IMR-90 (cell line): ENCODE measurements around the gene PRR4. TPM values are rescaled to one million over a fixed set of nuclear protein-coding genes. Genes with fewer than 3 reads are reported as not detected.

Source experiments
- ATAC-seq: fragments of 200-7000 bp; cut with Tn5 transposase; 2 replicates; pipeline ENCODE4 v1.9.1; 2020; ENCODE audit warnings: low read depth, mild to moderate bottlenecking, moderate library complexity
- BruUV-seq: library from RNA; stranded (reverse); fragments of 400-500 nt; replicated peaks from 2 replicates; lab custom pipeline; 2021; lab: Mats Ljungman, UMichigan
- CTCF ChIA-PET: fragments of 300-600 bp; formaldehyde crosslinking; extraction: SDS; loops from one replicate; lab custom pipeline; 2021; ENCODE audit warnings: antibody characterized with exemption; lab: Yijun Ruan, JAX
- POLR2A ChIA-PET: fragments of 300-600 bp; sonication (Branson Sonifier 250); formaldehyde crosslinking; loops from one replicate; lab custom pipeline; 2022; ENCODE audit warnings: antibody characterized with exemption; ENCODE audit not compliant: unreplicated experiment; lab: Charles Lee
- DNase-seq: peaks from one replicate; pipeline ENCODE4 v3.0.0; 2013
- H2AFZ ChIP-seq: replicated peaks from 2 replicates; pipeline ENCODE3; 2013; ENCODE audit warnings: low read length, mild to moderate bottlenecking; ENCODE audit not compliant: poor library complexity
- H2AK5ac ChIP-seq: 2 replicates; pipeline ENCODE4 v1.6.1; 2013; ENCODE audit warnings: low read depth, low read length, inconsistent platforms
- H2AK9ac ChIP-seq: replicated peaks from 2 replicates; pipeline ENCODE3; 2013; ENCODE audit warnings: mild to moderate bottlenecking, low read depth, low read length, moderate library complexity; ENCODE audit not compliant: poor library complexity
- H2BK120ac ChIP-seq: 2 replicates; pipeline ENCODE4 v1.6.1; 2013; ENCODE audit warnings: low read depth, low read length, inconsistent platforms
- H2BK15ac ChIP-seq: 3 replicates; pipeline ENCODE4 v1.6.1; 2013; ENCODE audit warnings: low read depth, low read length, inconsistent platforms
- H2BK20ac ChIP-seq: 2 replicates; pipeline ENCODE4 v1.6.1; 2013; ENCODE audit warnings: low read depth, mild to moderate bottlenecking, inconsistent platforms, low read length, moderate library complexity
- H2BK5ac ChIP-seq: 2 replicates; pipeline ENCODE4 v1.6.1; 2013; ENCODE audit warnings: mild to moderate bottlenecking, low read depth, low read length, inconsistent platforms; ENCODE audit not compliant: poor library complexity, severe bottlenecking
- H3K14ac ChIP-seq: replicated peaks from 2 replicates; pipeline ENCODE4 v1.6.1; 2013; ENCODE audit warnings: low read depth, low read length, inconsistent platforms
- H3K18ac ChIP-seq: 2 replicates; pipeline ENCODE4 v1.6.1; 2013; ENCODE audit warnings: low read depth, low read length, control low read depth
- H3K23ac ChIP-seq: 2 replicates; pipeline ENCODE4 v1.6.1; 2013; ENCODE audit warnings: low read depth, low read length, inconsistent platforms
- H3K27ac ChIP-seq: 2 replicates; pipeline ENCODE4 v1.5.1; 2013; ENCODE audit warnings: mild to moderate bottlenecking, control low read depth, low read length; ENCODE audit not compliant: insufficient read depth
- H3K27me3 ChIP-seq: 2 replicates; pipeline ENCODE4 v1.6.1; 2013; ENCODE audit warnings: low read length; ENCODE audit not compliant: control insufficient read depth, insufficient read depth
- H3K36me3 ChIP-seq: 2 replicates; pipeline ENCODE4 v1.6.1; 2013; ENCODE audit warnings: low read length, mixed read lengths; ENCODE audit not compliant: control insufficient read depth, insufficient read depth
- H3K4ac ChIP-seq: 2 replicates; pipeline ENCODE4 v1.6.1; 2013; ENCODE audit warnings: low read depth, low read length, inconsistent platforms
- H3K4me1 ChIP-seq: 2 replicates; pipeline ENCODE4 v1.6.1; 2013; ENCODE audit warnings: low read length, mixed read lengths; ENCODE audit not compliant: control insufficient read depth, insufficient read depth
- H3K4me2 ChIP-seq: 2 replicates; pipeline ENCODE4 v1.6.1; 2013; ENCODE audit warnings: low read depth, mild to moderate bottlenecking, control low read depth, low read length, moderate library complexity
- H3K4me3 ChIP-seq: 2 replicates; pipeline ENCODE4 v1.5.1; 2013; ENCODE audit warnings: low read depth, mild to moderate bottlenecking, control low read depth, low read length, moderate library complexity; ENCODE audit not compliant: insufficient read depth
- H3K56ac ChIP-seq: 2 replicates; pipeline ENCODE4 v1.6.1; 2013; ENCODE audit warnings: low read length, inconsistent platforms; ENCODE audit not compliant: insufficient read depth; ENCODE audit errors: extremely low read depth
- H3K79me1 ChIP-seq, 2 experiments: 2 replicates each; pipeline ENCODE4 v1.6.1; 2013; ENCODE audit warnings: low read length in 2 of 2, inconsistent platforms in 1 of 2, low read depth in 1 of 2
- H3K9ac ChIP-seq: 2 replicates; pipeline ENCODE4 v1.6.1; 2013; ENCODE audit warnings: low read depth, low read length, control low read depth
- H3K9me1 ChIP-seq: 2 replicates; pipeline ENCODE4 v1.6.1; 2013; ENCODE audit warnings: low read length, inconsistent platforms; ENCODE audit not compliant: insufficient read depth
- H3K9me3 ChIP-seq: 2 replicates; pipeline ENCODE4 v1.6.1; 2013; ENCODE audit warnings: low read length; ENCODE audit not compliant: control insufficient read depth, insufficient read depth
- H4K20me1 ChIP-seq: 2 replicates; pipeline ENCODE4 v1.6.1; 2013; ENCODE audit warnings: low read length, inconsistent platforms; ENCODE audit not compliant: insufficient read depth
- H4K5ac ChIP-seq: 2 replicates; pipeline ENCODE4 v1.6.1; 2013; ENCODE audit warnings: mild to moderate bottlenecking, low read depth, low read length, control low read depth
- H4K8ac ChIP-seq, 2 experiments: 2 replicates each; pipeline ENCODE4 v1.6.1; 2013; ENCODE audit warnings: low read depth in 2 of 2, low read length in 2 of 2, control low read depth in 1 of 2, inconsistent platforms in 1 of 2
- H4K91ac ChIP-seq: 2 replicates; pipeline ENCODE4 v1.6.1; 2013; ENCODE audit warnings: low read depth, low read length, inconsistent platforms; ENCODE audit not compliant: insufficient read depth
- BHLHE40 ChIP-seq: fragments of 150-350 bp; IDR thresholded peaks from 2 replicates; pipeline ENCODE4 v1.6.1; 2016; ENCODE audit warnings: mild to moderate bottlenecking, low read depth, low read length
- CEBPB ChIP-seq: IDR thresholded peaks from 2 replicates; pipeline ENCODE4 v1.6.1; 2012; ENCODE audit warnings: low read depth, low read length, improper control_type of control experiment
- CTCF ChIP-seq: conservative IDR thresholded peaks from 2 replicates; pipeline ENCODE4 v1.5.1; 2012; ENCODE audit warnings: mild to moderate bottlenecking, low read depth, low read length, improper control_type of control experiment
- ELK1 ChIP-seq: fragments of 150-350 bp; IDR thresholded peaks from 2 replicates; pipeline ENCODE4 v1.6.1; 2016; ENCODE audit warnings: low read depth, mild to moderate bottlenecking, low read length, moderate library complexity, borderline replicate concordance
- MAFK ChIP-seq: IDR thresholded peaks from 2 replicates; pipeline ENCODE4 v1.6.1; 2012; ENCODE audit warnings: low read depth, low read length, improper control_type of control experiment
- MAZ ChIP-seq: IDR thresholded peaks from 2 replicates; pipeline ENCODE4 v1.6.1; 2012; ENCODE audit warnings: low read depth, mild to moderate bottlenecking, low read length, improper control_type of control experiment, moderate library complexity, borderline replicate concordance
- NFE2L2 ChIP-seq: fragments of 150-350 bp; IDR thresholded peaks from 2 replicates; pipeline ENCODE4 v1.6.1; 2016; ENCODE audit warnings: low read depth, mild to moderate bottlenecking, low read length
- RAD21 ChIP-seq: IDR thresholded peaks from 2 replicates; pipeline ENCODE4 v1.6.1; 2012; ENCODE audit warnings: low read length, improper control_type of control experiment
- RFX5 ChIP-seq: IDR thresholded peaks from 2 replicates; pipeline ENCODE4 v1.8.0; 2012; ENCODE audit warnings: low read depth, mild to moderate bottlenecking, low read length, moderate library complexity
- USF2 ChIP-seq: fragments of 150-350 bp; IDR thresholded peaks from 2 replicates; pipeline ENCODE4 v1.6.1; 2017; ENCODE audit warnings: mild to moderate bottlenecking, antibody characterized with exemption, low read length, low read depth
- WGBS, 2 experiments: methylation state at CpG; one replicate each; pipeline versions ENCODE4 v1.1.5 to v1.1.7; 2013; ENCODE audit warnings: missing lambda C conversion rate in 2 of 2; ENCODE audit not compliant: insufficient read length in 1 of 2; ENCODE audit errors: extremely low coverage in 2 of 2; 5-methylcytosine and 5-hydroxymethylcytosine counted together
- dilution Hi-C: fragments of 300-500 bp; cut with HindIII; formaldehyde crosslinking; loops from one replicate; pipeline ENCODE4 v1.14.3; 2018; ENCODE audit warnings: low sequenced_read_pairs; ENCODE audit not compliant: unreplicated experiment
- in situ Hi-C: fragments of 300-500 bp; cut with MboI; formaldehyde crosslinking; loops from 3 replicates; pipeline ENCODE4 v1.14.3; 2019; ENCODE audit warnings: low sequenced_read_pairs, inconsistent platforms, mixed read lengths
- intact Hi-C: fragments of 100-400 bp; cut with micrococcal nuclease; formaldehyde crosslinking; loops from 2 replicates; pipeline ENCODE4 v1.10.0; 2022
- polyA plus RNA-seq, 3 experiments: library from polyadenylated mRNA; depleted of rRNA; stranded (reverse); fragments of >200 nt; gene quantifications; 2 replicates each; pipeline ENCODE4 v1.2.3, GENCODE V29; 2012; ENCODE audit warnings: low replicate concordance in 1 of 3
- total RNA-seq: library from RNA; depleted of rRNA; stranded (reverse); fragments of >200 nt; gene quantifications from 2 replicates; pipeline ENCODE4 v1.2.3, GENCODE V29; 2012

Gene PRR4
- total and polyA plus RNA-seq, 2 of the 4 experiments (the other 2 are of a cell fraction), result 0.72 to 1.9 TPM

- TF ChIP-seq CTCF, result no peak
Observed at GRCh38 chr12:10849425-10849878, at the start of gene PRR4 (continued).

GRCh38 chr12:10896854-10897253 is 47.6 kb upstream of the PRR4 start:
- H3K79me1 ChIP-seq, result peaks cover 0 to 7% of the 10 kb centered on the region in 2 experiments; a peak in 1 of 4 replicates
- H3K23ac ChIP-seq, result no peak overlapping the region
- H3K4me2 ChIP-seq, result no peak overlapping the region
- H3K14ac ChIP-seq, result no peak overlapping the region
- no peak for ATAC-seq
- H2BK15ac ChIP-seq, result no peak overlapping the region
- no peak overlapping the region for H3K4ac ChIP-seq
- in situ Hi-C loops, result no loop called here
- no peak overlapping the region for H4K8ac ChIP-seq
- no peak overlapping the region for H4K5ac ChIP-seq
- no peaks in the 10 kb centered on the region for H3K9me1 ChIP-seq
- H3K36me3 ChIP-seq, result no peaks in the 10 kb centered on the region
- no peak overlapping the region for H2AK9ac ChIP-seq
- no peak overlapping the region for H2BK20ac ChIP-seq
- H2AK5ac ChIP-seq, result no peak overlapping the region
- no peak for DNase-seq
- H3K27me3 ChIP-seq, result no peaks in the 10 kb centered on the region
- H2BK5ac ChIP-seq, result no peak overlapping the region
- H3K27ac ChIP-seq, result no peak overlapping the region
- BruUV-seq, result no TSS peak
- no peak overlapping the region for H3K4me3 ChIP-seq
- H3K4me1 ChIP-seq, result no peaks in the 10 kb centered on the region
- dilution Hi-C loops, result no loop called here
- H3K18ac ChIP-seq, result no peak overlapping the region
- intact Hi-C loops, result no loop called here
- no peaks in the 10 kb centered on the region for H4K20me1 ChIP-seq
- H3K9me3 ChIP-seq, result no peaks in the 10 kb centered on the region
- WGBS, 2 experiments, result no CpG with 5 or more reads among the region's 5 CpGs
- no peak overlapping the region for H3K9ac ChIP-seq
- no peak overlapping the region for H2AFZ ChIP-seq
- no peak overlapping the region for H2BK120ac ChIP-seq
- H4K91ac ChIP-seq, result no peak overlapping the region
- POLR2A ChIA-PET, result interaction anchor here (0.6 kb wide), 1 partner anchor 11 kb away, joined by 3 read pairs; no protein-coding TSS in a partner anchor
- H3K56ac ChIP-seq, result no peak overlapping the region
- CTCF ChIA-PET, result interaction anchor here (0.6 kb wide), 2 partner anchors 16 to 298 kb away, joined by 4 to 6 read pairs; no protein-coding TSS in a partner anchor
- no peak for TF ChIP-seq BHLHE40
- no peak for TF ChIP-seq RAD21
- no peak for TF ChIP-seq NFE2L2
- TF ChIP-seq ELK1, result no peak
- TF ChIP-seq RFX5, result no peak
- TF ChIP-seq MAZ, result no peak
- no peak for TF ChIP-seq MAFK
- no peak for TF ChIP-seq CEBPB
- TF ChIP-seq USF2, result no peak
- TF ChIP-seq CTCF, result no peak
